HG03280 (cell line): ENCODE data around the gene MORN3.
"Not testable (repeated sequence)": the region's sequence is repeated elsewhere in the genome, so short reads cannot be mapped to it uniquely, and the experiment has no call there.

Experiments
- ATAC-seq: cut with Tn5 transposase; IDR thresholded peaks from one replicate; pipeline ENCODE4 v1.9.1; 2021; ENCODE audit warnings: mild to moderate bottlenecking, moderate library complexity; ENCODE audit not compliant: unreplicated experiment

The MORN3 gene

DNA sequence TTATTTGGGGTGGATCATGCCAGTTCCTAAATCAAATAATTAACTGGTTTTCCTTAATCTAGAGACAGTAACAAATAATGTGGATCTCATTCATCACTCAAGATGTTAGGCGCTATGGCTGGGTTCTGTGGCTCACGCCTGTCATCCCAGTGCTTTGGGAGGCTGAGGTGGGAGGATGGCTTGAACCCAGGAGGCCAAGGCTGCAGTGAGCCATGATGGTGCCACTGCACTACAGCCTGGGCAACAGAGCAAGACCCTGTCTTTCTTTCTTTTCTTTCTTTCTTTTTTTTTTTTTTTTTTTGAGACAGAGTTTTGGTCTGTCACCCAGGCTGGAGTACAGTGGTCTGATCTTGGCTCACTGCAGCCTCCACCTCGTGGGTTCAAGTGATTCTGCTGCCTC, 23.3 kb upstream of the MORN3 start:
- not testable (repeated sequence) for ATAC-seq

DNA sequence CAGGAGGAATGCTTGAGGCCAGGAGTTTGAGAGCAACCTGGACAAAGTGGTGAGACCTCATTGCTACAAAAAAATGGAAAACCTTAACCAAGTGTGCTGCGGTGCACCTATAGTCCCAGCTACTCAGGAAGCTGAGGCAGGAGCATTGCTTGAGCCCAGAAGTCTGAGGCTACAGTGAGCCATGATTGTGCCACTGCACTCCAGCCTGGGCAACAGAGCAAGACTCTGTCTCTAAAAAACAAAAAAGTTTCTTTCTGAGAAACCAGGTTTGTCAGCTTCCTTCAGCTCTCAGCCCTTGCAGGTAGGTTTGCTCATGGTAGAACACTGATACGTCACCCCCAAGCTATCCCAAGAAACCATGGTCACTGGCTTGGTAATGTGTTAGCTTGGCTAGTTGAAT, 20.0 kb upstream of the MORN3 start:
- ATAC-seq = no peak

DNA sequence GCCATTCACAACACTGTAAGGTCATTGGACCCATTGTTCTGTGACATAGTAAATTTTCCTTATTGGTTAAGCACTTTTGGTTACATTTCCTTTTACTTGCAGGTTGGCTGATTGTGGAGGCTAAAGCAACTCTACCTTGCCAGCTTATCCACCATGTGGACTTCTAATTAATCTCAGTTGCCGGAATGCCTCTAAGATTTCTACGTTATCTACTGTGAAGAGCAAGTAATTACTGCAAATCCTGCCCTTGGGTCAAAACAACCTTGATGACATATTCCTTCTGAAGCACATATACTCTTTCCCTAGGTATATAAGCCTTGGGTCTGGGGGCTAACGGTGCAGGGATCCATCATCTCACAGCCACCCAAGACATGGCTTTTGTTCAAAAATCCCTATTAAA, 19.5 kb upstream of the MORN3 start:
- no peak for ATAC-seq

DNA sequence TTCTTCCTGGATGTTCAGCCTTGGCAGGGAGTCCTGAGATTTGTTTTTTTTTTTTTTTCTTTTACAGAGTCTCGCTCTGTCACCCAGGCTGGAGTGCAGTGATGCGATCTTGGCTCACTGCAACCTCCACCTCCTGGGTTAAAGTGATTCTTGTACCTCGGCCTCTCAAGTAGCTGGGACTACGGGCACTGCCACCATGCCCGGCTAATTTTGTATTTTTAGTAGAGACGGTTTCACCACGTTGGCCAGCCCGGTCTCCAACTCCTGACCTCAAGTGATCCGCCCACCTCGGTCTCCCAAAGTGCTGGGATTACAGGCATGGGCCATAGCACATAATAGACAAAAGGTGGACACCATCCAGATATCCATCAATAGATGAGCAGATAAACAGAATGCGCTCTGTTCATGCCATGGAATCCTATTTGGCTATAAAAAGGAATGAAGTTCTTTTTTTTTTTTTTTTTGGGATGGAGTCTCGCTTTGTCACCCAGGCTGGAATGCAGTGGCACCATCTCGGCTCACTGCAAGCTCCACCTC, 10.3 kb upstream of the MORN3 start:
- ATAC-seq = not testable (repeated sequence)

DNA sequence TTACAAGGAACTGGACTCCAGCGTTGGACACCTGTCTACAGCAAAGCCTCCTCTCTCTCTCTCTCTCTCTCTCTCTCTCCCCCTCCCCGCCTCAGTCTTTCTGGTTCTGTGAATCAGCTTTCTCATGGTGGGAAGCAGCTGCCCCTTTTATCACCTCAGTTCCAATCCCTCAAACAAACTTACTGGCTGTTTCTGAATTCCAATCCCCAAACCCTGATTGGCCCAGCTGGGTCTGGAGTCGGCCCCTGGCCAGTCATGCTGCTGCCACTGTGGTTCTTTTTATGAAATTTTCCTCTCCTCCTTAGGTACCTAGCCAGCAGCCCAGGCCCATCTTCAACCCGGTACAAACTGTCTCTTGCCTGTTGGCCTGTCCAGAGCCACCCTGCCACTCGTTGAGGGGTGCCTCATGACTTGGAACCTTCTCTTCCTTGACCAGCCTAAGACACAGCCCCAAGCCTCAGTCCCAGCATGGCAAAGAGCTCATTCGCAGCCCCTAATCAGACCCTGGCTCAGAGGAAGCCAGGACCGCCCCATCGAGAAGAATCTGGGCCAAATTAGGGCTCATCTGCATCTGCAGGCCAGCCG, 9.4 kb upstream of the MORN3 start:
- no peak for ATAC-seq

DNA sequence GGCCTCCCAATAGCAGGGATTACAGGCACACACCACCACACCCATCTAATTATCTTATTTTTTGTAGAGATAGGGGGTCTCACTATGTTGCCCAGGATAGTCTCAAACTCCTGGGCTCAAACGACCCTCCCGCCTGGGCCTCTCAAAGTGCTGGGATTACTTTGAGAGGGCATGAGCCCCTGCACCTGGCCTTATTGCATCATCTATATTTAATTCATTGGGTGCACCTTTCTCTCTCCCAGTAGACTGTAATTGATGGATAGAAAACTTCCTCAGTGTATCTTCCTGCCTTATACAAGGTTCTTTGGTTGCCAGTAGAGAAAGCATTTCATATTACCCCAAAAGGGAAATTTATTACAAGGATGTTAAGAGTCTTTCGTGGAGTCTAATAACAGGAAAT, 8.9 kb upstream of the MORN3 start:
- ATAC-seq = no peak

DNA sequence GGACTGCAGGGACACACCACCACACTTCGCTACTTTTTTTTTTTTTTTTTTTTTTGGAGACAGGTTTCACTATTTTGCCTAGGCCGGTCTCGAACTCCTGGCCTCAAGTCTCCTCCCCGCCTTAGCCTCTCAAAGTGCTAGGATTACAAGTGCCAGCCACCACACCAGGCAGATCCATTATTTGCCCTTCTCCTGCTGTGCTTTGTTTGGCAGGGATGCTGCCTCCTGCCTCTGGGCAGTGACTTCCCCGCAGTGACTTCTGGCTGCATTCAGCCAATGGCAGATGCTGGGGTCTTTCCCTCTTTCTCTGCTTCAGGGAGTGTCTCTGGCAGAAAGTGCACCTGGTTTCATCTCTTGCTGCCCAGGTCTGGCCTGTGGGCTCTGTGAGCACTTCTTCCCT, 6.7 kb upstream of the MORN3 start:
- no peak for ATAC-seq

DNA sequence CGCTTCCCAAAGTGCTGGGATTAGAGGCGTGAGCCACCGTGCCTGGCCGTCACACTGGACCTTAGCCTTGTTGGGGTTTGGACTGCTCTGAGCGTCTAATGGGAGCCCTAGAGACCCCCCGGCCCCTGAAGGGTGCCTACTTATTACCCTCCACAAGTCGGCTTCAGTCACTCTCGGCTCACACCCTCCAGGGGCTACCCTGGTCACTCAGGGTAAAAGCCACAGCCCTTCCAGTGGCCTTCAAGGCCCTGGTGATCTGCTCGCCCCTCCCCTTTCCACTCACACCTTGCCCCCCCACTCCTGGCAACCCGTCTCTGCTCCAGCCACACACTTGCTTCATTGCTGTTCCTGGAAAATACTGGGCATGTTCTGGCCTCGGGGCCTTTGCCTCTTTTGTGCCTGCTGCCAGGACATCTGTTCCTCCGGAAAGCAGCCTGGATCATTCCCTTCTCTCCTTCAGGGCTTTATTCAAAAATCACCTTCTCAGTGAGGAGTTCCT, 3.6 kb upstream of the MORN3 start:
- ATAC-seq = no peak

DNA sequence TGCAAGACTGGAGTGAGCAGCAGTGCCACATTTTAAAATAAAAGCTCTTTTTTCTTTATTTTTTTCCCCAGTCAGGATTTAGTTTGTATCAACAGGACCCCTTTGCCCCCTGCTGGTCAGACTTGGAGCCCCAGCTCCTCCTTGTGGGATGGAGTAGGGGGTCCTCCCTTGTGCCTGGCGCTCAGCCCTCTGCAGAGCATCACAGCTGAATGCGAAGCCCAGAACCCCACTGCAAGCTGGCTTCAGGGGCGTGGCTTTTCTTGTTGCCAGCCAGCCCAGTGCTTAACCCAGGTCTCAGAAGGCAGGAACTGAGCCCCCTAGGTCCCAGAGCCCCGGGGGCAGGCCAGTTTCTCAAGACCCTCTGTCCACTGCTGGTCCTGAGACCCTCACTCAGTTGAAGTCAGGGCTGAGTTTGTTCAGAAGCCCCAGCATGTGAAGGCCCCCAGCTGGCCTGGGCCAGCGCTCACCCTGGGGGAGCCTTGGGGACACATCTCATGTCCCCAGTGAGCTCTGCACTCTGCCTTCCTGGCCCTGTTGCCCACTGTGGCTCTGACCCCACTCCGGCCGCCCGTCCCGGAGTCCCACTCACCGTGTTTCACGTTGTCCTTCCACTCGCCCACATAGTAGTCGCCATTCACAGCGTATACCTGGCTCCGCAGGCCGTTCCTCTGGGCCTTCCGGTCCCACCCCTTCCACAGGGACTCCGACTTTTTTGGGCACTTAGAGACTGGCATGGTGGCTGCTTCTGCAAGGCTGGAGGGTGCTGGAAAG, 519 bp downstream of the MORN3 start:
- ATAC-seq = no peak

DNA sequence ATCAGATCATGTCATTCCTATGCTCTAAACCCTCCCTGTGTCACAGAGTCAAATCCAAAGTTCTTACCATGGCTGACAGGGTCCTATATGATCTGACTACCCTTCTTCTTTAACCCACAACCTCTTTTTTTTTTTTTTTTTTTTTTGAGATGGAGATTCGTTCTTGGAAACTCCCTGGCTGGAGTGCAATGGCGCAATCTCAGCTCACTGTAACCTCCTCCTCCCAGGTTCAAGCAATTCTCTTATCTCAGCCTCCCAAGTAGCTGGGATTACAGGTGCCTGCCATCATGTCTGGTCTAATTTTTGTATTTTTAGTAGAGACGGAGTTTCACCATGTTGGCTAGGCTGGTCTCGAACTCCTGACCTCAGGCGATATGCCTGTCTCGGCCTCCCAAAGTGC, 2.6 kb downstream of the MORN3 start:
- ATAC-seq = not testable (repeated sequence)

DNA sequence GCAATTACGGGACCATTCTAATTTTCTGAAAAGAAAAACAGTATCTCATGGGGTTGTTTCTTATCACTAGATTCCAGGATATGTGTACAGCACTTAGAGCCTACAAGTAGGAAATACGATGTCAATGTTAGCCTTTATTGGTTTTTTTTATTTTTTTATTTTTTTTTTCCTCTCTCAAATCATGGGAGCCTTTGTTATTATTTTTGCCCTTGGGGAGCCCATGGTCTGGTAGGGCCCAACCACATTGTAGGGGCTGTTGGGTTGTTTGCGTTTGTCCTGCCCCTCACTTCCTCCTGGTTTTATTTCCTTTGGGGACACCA, 5.9 kb downstream of the MORN3 start:
- no peak for ATAC-seq

DNA sequence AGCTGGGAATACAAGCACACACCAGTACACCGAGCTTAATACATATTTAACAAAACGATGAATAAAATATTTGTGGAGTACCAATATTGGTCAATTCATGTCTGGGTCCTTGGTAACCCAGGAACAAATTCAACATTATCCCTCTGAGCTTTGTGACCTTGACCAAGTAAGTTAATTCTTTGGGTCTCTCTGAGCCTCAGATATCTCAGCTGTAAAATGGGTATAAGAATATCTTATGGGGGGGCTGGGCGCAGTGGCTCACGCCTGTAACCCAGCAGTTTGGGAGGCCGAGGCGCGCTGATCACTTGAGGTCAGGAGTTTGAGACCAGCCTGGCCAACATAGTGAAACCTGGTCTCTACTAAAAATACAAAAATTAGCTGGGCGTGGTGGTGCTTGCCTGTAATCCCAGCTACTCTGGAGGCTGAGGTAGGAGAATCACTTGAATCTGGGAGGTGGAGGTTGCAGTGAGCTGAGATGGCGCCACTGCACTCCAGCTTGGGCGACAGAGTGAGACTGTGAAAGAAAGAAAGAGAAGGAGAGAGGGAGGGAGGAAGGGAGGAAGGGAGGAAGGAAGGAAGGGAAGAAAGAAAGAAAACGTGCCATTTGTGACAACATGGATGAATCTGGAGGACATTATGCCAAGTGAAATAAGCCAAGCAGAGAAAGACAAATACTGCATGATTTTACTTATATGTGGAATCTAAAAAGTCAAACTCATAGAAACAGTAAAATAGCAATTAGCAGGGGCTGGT, 7.9 kb downstream of the MORN3 start:
- not testable (repeated sequence) for ATAC-seq

DNA sequence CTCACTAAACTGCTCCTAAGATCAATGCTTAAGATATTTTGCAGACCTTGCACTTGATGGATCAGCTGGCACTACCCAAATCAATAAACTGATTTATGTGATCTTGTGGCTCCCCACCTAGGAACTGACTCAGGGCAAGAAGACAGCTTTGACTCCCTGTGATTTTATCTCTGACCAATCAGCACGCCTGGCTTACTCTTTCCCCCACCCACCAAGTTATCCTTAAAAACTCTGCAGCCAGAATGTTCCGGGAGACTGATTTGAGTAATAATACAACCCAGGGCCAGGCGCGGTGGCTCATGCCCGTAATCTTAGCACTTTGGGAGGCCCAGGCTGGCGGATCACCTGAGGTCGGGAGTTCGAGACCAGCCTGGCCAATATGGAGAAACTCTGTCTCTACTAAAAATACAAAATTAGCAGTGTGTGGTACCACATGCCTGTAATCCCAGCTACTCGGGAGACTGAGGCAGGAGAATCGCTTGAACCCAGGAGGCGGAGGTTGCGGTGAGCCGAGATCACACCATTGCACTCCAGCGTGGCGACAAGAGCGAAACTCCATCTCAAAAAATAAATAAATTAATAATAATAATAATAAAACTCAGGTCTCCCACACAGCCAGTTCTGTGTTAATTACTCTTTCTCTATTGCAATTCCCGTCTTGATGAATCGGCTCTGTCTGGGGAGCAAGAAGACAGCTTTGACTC, 12.0 kb downstream of the MORN3 start:
- no peak for ATAC-seq

DNA sequence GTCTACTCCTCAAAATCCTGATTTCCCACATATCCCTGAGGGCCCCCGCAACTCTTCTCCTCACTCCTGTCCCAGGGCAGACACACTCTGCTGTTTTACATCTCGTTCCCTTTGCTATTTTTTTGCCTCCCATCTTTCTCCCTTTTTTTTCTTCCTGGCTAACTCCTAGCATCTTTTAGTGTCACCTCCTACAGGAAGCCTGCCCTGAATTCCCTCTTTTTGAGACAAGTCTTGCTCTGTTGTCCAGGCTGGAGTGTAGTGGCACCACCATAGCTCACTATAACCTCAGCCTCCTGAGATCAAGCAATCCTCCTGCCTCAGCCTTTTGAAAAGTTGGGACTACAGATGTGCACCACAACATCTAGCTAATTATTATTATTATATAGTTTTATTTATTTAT, 13.3 kb downstream of the MORN3 start:
- ATAC-seq = no peak

DNA sequence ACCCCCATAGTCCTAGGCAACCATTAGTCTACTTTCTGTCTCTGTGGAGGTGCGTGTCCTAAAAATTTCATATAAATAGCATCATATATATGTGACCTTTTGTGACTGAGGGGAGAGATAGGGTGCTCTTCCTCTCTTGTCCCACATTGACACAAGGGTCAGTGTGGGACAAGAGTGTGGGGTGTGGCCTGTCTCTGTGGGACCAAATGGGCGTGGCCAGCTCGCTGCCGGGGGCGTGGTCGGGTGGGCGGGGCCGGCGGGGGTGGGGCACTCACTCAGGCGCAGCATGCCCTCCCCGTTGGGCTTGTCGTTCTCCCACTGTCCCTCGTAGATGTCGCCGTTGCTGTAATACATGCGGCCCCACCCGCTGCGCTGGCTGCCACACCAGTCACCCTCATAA, 15.5 kb downstream of the MORN3 start:
- no peak for ATAC-seq

DNA sequence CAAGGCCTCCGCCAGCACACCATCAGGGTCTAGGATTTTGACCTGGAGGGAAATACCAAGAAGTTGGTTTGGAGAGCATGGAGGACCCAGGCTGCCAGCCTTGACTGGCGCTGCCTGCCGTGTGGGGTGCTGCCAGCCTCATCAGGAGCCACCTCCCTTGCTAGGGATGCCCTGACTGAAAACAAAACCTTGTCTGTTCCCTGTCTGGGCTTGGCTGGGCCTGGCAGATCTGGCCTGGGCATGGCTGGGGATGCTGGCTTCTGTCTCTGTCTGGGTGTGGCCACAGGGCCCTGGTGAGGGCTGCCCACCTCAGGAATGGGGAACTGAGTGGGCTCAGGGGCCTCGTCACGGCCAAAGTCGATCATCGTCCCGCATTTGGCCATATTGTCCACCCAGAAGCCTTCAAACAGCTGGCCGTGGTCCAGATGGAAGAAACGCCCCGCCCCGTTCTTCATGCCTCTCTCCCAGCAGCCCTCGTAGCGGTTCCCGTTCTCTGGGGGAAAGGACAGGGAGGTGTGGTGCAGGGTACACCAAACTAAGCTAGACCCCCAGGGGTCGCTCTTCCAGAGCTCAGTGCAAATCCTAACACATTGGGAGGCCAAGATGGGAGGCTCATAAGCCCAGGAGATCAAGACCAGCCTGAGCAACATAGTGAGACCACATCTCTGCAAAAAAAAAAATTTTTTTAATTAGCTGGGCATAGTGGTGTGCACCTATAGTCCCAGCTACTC, 16.5 kb downstream of the MORN3 start:
- no peak for ATAC-seq

DNA sequence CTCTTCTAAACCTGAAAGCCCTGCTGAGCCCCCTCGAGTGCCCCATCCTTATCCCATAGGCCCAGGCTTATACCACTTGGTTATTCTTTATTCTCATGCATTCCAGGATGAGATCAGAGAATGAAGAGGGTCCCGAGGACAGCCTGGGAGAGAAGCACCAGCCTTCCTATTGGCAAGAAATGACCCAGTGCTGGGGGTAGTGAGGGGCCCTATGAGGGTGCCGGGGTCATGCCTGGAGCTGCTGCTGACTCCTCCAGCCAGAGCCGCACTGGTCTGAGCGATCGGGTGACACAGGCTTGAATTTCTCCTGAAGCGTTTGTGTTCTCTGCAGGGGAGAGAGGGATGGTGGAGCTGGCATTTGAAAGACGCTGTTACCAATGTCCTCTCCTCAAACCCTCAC, 18.1 kb downstream of the MORN3 start:
- ATAC-seq = no peak

DNA sequence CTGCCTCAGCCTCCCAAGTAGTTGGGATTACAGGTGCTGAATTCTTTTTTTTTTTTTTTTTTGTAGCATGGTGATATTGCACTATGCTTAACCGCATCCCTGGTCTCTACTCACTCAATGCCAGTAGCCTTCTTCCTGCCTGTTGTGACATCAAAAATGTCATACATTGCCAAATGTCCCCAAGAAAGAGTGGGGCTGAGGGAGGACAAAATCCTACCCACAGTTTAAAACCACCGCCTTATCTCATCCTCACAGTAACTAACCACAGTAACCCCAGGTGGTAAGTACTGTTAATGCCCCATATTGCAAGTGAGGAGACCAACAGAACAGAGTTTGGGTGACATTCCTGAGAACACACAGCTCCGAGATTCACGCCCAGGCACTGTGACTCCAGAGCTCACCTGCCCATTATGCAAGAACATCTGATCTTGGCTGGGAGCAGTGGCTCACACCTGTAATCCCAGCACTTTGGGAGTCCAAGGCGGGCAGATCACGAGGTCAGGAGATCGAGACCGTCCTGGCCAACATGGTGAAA, 19.6 kb downstream of the MORN3 start:
- ATAC-seq = no peak

DNA sequence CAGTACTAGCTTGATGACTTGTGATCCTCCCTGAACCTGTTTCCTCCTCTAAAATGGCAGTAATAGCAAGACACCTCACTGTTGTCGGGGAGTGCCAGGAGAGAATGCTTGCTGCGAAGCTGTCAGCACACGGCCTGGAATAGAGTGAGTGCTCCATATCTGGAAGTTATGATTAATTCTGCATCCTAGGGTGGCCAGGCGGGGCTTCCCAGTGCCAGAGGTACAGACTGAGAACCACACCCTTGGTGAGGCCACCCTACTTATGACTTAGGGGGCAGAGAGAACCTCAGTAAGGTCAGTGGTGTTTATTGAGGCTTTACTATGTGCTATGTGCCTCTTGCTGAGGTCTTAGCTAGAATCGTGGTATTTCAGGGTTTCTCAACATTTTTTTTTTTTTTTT, 20.1 kb downstream of the MORN3 start:
- ATAC-seq = no peak

DNA sequence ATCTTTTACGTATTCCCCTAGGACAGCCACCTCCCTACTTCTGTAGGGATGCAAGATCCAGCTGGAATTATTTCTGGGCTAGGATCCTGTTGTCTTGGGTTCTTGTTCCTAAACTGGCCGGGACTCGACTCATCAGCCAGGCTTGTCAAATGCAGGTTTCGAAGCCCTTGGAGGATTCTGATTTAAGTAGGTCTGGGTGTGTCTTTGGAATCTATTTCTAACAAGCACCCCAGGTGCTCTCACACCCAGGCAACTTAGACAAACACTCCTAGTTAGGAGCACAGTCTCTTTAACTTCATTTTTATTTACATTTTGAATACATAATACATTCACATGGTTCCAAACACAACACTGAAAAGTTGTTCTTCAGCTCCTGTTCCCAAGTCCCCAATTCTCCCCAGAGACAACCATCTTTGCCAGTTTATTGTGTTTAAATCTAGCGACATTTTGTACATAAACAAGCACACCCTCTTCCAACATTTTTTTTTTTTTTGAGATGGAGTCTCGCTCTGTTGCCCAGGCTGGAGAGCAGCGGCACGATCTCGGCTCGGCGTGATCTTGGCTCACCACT, 20.9 kb downstream of the MORN3 start:
- no peak for ATAC-seq
